Neural progenitor cell (in vitro differentiated cells): ENCODE measurements around the gene ELAVL4. TPM values are rescaled to one million over a fixed set of nuclear protein-coding genes. Genes with fewer than 3 reads are reported as not detected.

ENCODE experiments used
- DNase-seq: peaks from one replicate; pipeline ENCODE4 v3.0.0-alpha.2; 2016; ENCODE audit warnings: low spot score
- H2AFZ ChIP-seq: fragments of 200-600 bp; sonication (generic); replicated peaks from 2 replicates; pipeline ENCODE4 v1.6.1; 2016; ENCODE audit warnings: antibody characterized with exemption
- H3F3A ChIP-seq: fragments of 200-600 bp; sonication (generic); 2 replicates; pipeline ENCODE4 v1.6.1; 2016; ENCODE audit warnings: antibody characterized with exemption, low read depth
- H3K27ac ChIP-seq: fragments of 200-600 bp; sonication (generic); 2 replicates; pipeline ENCODE4 v1.5.1; 2016; ENCODE audit warnings: mild to moderate bottlenecking
- H3K27me3 ChIP-seq: fragments of 200-600 bp; sonication (generic); 2 replicates; pipeline ENCODE4 v1.6.1; 2016; ENCODE audit warnings: mild to moderate bottlenecking, moderate library complexity
- H3K36me3 ChIP-seq: fragments of 200-600 bp; sonication (generic); 2 replicates; pipeline ENCODE4 v1.5.1; 2016
- H3K4me1 ChIP-seq: fragments of 200-600 bp; sonication (generic); 2 replicates; pipeline ENCODE4 v1.6.1; 2016; ENCODE audit warnings: mixed run types
- H3K4me2 ChIP-seq: fragments of 200-600 bp; sonication (generic); 2 replicates; pipeline ENCODE4 v1.6.1; 2016
- H3K4me3 ChIP-seq: fragments of 200-600 bp; sonication (generic); 2 replicates; pipeline ENCODE4 v1.5.1; 2016
- H3K79me2 ChIP-seq: fragments of 200-600 bp; sonication (generic); 2 replicates; pipeline ENCODE4 v1.6.1; 2016; ENCODE audit warnings: low read depth
- H3K9ac ChIP-seq: fragments of 200-600 bp; sonication (generic); 2 replicates; pipeline ENCODE4 v1.6.1; 2016
- H3K9me3 ChIP-seq: fragments of 200-600 bp; sonication (generic); 2 replicates; pipeline ENCODE4 v1.5.1; 2016; ENCODE audit warnings: low read depth
- H4K20me1 ChIP-seq: fragments of 200-600 bp; sonication (generic); 2 replicates; pipeline ENCODE4 v1.6.1; 2016; ENCODE audit warnings: low read depth
- H3K27ac Mint-ChIP-seq: 3 replicates; pipeline ENCODE4 v1.8.0; 2021; ENCODE audit warnings: mixed read lengths
- H3K27me3 Mint-ChIP-seq: 2 replicates; pipeline ENCODE4 v1.8.0; 2022; ENCODE audit warnings: low read depth, mild to moderate bottlenecking, inconsistent platforms, moderate library complexity, mixed read lengths; ENCODE audit not compliant: insufficient read depth
- H3K36me3 Mint-ChIP-seq: 3 replicates; pipeline ENCODE4 v1.8.0; 2021; ENCODE audit warnings: mixed read lengths
- H3K4me1 Mint-ChIP-seq: 3 replicates; pipeline ENCODE4 v1.8.0; 2021; ENCODE audit warnings: mixed read lengths
- H3K4me3 Mint-ChIP-seq: 3 replicates; pipeline ENCODE4 v1.8.0; 2021; ENCODE audit warnings: mild to moderate bottlenecking, moderate library complexity, mixed read lengths
- H3K9me3 Mint-ChIP-seq: 3 replicates; pipeline ENCODE4 v1.8.0; 2020; ENCODE audit warnings: mixed read lengths
- CTCF ChIP-seq: fragments of 200-600 bp; sonication (generic); IDR thresholded peaks from 2 replicates; pipeline ENCODE4 v1.5.1; 2017; ENCODE audit warnings: antibody characterized with exemption, mild to moderate bottlenecking
- EZH2 ChIP-seq: fragments of 200-600 bp; sonication (generic); IDR thresholded peaks from 2 replicates; pipeline ENCODE4 v1.6.1; 2017; ENCODE audit warnings: antibody characterized with exemption, mild to moderate bottlenecking, moderate library complexity
- EZH2phosphoT487 ChIP-seq: fragments of 200-600 bp; sonication (generic); IDR thresholded peaks from 2 replicates; pipeline ENCODE4 v1.6.1; 2017; ENCODE audit warnings: antibody characterized with exemption
- total RNA-seq: library from RNA; depleted of rRNA; stranded (reverse); fragments of >200 nt; gene quantifications from 2 replicates; pipeline ENCODE4 v1.2.3, GENCODE V29; 2015; ENCODE audit warnings: low replicate concordance

Gene ELAVL4
- total RNA-seq, 1 donor from 2014 or later, result not detected

GRCh38 chr1:50152236-50152635 lies 43.5 kb downstream of the ELAVL4 start:
- Histone ChIP-seq H3K27ac (no peak overlapping the region), H2AFZ (no peak overlapping the region), H3F3A (no peaks in the 10 kb centered on the region), H3K27me3 (no peaks in the 10 kb centered on the region), H3K9ac (no peak overlapping the region), H3K4me1 (no peaks in the 10 kb centered on the region), H3K36me3 (no peaks in the 10 kb centered on the region), H3K4me2 (no peak overlapping the region), H3K4me3 (no peak overlapping the region), H3K9me3 (peaks cover 26% of the 10 kb centered on the region), H4K20me1 (no peaks in the 10 kb centered on the region), H3K79me2 (no peaks in the 10 kb centered on the region)
- H3K4me1 Mint-ChIP-seq, result no peaks in the 10 kb centered on the region
- no peaks in the 10 kb centered on the region for H3K36me3 Mint-ChIP-seq
- no peaks in the 10 kb centered on the region for H3K9me3 Mint-ChIP-seq
- TF ChIP-seq EZH2phosphoT487 (no peak), CTCF (no peak), EZH2 (no peak)
- no peak overlapping the region for H3K4me3 Mint-ChIP-seq
- H3K27me3 Mint-ChIP-seq, result peaks cover 3% of the 10 kb centered on the region
- no peak overlapping the region for H3K27ac Mint-ChIP-seq
- DNase-seq, result no peak

GRCh38 chr1:50155541-50155940 lies 46.8 kb downstream of the ELAVL4 start:
- Histone ChIP-seq H3K36me3 (no peaks in the 10 kb centered on the region), H3K9ac (no peak overlapping the region), H4K20me1 (no peaks in the 10 kb centered on the region), H2AFZ (no peak overlapping the region), H3K79me2 (no peaks in the 10 kb centered on the region), H3K4me1 (no peaks in the 10 kb centered on the region), H3F3A (no peaks in the 10 kb centered on the region), H3K27me3 (no peaks in the 10 kb centered on the region), H3K4me2 (no peak overlapping the region), H3K27ac (no peak overlapping the region), H3K9me3 (peaks cover 25% of the 10 kb centered on the region), H3K4me3 (no peak overlapping the region)
- DNase-seq, result no peak
- no peaks in the 10 kb centered on the region for H3K9me3 Mint-ChIP-seq
- TF ChIP-seq EZH2phosphoT487 (no peak), EZH2 (no peak), CTCF (no peak)
- H3K27ac Mint-ChIP-seq, result no peak overlapping the region
- H3K27me3 Mint-ChIP-seq, result no peaks in the 10 kb centered on the region
- no peaks in the 10 kb centered on the region for H3K4me1 Mint-ChIP-seq
- no peaks in the 10 kb centered on the region for H3K36me3 Mint-ChIP-seq
- H3K4me3 Mint-ChIP-seq, result no peak overlapping the region

DNA sequence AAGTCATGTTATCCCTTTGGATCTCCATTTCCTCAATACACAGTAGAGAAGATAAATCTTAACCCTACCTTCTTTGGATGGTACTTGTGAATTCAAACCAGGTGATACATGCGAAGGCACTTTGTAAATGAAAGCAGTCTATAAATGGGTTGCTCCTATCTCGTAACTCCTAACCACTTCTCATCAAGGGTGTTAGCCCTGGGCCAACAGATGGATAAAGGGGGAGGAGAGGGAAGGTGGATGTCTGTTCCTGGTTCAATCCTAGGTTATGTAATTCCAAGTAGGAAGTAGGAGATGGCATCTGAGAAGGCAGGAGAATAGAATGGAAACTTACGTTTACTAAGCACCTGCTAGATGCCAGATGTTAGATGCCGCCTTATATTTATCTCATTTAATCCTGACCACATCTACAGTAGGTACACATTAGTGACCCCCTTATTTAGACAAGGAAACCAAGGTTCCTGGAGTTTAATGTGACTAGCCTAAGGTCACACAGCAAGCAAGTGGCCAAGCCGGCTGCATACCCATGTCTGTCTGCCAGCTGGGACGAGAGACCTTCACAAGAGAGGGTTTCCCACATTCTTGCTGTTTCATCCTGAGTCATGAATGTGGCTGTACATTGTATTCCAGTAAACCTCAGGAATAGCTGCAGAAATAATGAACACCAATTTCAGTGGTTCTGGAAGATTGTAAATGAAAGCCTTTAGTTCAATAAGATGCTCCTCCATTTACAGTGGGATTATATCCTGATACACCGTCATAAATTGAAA lies 47.7 kb downstream of the ELAVL4 start:
- Histone ChIP-seq H3K9ac (no peak overlapping the region), H3K4me2 (no peak overlapping the region), H3K27ac (no peak overlapping the region), H3K4me1 (no peaks in the 10 kb centered on the region), H3K9me3 (peaks cover 18% of the 10 kb centered on the region), H2AFZ (no peak overlapping the region), H3K27me3 (no peaks in the 10 kb centered on the region), H3K4me3 (no peak overlapping the region), H3K79me2 (no peaks in the 10 kb centered on the region), H3K36me3 (no peaks in the 10 kb centered on the region), H3F3A (no peaks in the 10 kb centered on the region), H4K20me1 (no peaks in the 10 kb centered on the region)
- no peak for DNase-seq
- H3K27ac Mint-ChIP-seq, result no peak overlapping the region
- H3K27me3 Mint-ChIP-seq, result no peaks in the 10 kb centered on the region
- no peak for TF ChIP-seq EZH2phosphoT487
- no peak for TF ChIP-seq CTCF
- no peak for TF ChIP-seq EZH2
- H3K36me3 Mint-ChIP-seq, result no peaks in the 10 kb centered on the region
- H3K4me3 Mint-ChIP-seq, result no peak overlapping the region
- H3K4me1 Mint-ChIP-seq, result no peaks in the 10 kb centered on the region
- H3K9me3 Mint-ChIP-seq, result no peaks in the 10 kb centered on the region
